Jurkat, Clone E6-1 (cell line): ENCODE results near the gene TRIM15.

ENCODE experiments used
- DNase-seq: peaks from one replicate; pipeline ENCODE4 v3.0.0-alpha.2; 2011; ENCODE audit warnings: low read depth, low spot score
- H3K4me3 ChIP-seq: 2 replicates; pipeline ENCODE4 v1.5.1; 2011; ENCODE audit warnings: mild to moderate bottlenecking, low read length, control low read depth, moderate library complexity

Gene TRIM15

DNA sequence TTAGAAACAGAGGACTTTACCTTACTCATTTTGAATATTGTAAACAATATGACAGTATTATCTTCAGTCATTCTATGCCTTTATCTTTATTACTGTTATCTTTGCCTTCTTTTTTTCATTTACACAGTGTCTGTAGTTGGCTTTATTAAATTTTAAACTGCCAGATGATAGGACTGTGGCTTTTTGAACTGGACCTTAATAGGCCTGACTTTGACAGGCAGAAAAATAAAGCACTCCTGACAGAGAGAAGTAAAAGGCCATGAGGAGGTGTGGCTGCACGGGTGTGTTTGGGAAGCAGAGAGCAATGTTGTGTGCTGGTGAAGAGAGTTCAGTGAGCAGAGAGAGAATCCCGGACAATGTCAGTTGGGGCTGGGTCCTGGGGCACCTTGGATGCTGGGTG lies 19.6 kb upstream of the TRIM15 start:
- no peak for DNase-seq
- no peak overlapping the region for H3K4me3 ChIP-seq

DNA sequence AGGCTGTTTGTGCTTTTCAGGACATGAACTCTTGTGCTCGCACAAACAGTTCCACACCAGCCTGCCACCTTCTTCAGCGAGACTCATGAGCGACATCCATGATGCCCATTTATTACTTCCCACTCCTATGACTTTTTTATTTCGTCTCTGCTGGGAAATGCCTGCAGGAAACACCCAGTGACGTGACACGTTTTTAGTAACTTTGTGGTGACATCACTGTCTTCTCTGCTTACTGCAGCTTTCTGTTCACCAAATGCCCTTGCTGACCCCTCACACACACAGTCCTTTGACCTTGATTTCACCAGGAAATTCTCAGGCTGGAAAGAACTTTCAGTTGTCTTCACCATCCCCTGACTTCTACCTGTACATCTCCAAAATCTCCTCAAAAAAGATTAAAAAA lies 18.5 kb upstream of the TRIM15 start:
- DNase-seq, result no peak
- H3K4me3 ChIP-seq, result no peak overlapping the region

DNA sequence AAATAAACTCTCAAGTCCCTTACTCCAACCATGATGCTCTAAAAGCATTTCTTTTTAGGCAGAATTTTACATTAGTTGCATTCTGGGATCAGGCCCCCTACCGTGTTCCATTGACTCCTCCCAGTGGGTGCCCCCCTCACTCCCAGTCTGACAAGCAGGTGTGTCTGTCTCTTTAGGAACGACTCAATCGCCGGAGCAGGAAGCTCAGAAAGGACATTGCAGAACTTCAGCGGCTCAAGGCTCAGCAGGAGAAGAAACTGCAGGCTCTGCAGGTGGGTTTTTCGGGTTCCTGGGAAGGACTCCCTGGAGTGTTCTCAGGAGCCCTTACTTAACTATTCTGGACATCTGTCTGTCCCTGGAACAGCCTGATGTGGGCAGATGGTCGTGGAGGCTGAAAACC lies 17.5 kb upstream of the TRIM15 start:
- no peak for DNase-seq
- no peak overlapping the region for H3K4me3 ChIP-seq

DNA sequence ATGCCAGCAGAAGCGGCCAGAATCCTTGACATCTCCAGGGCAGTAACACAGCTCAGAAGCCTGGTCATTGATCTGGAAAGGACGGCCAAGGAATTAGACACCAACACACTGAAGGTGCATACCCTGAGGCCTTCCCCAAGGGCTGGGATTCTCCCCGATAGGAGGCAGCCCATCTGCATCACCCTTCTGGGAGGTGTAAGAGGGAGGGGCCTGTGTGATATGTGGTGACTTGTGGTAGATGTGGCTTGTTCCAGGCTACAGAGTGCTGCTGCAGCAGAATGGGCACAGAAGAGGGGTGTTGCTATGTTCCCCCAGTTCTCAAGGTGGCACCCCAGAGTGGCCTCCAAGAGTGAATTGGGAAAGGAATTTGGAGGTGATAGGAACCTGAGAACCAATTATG lies 16.2 kb upstream of the TRIM15 start:
- H3K4me3 ChIP-seq, result no peak overlapping the region
- peak; percentile 33 for DNase-seq

DNA sequence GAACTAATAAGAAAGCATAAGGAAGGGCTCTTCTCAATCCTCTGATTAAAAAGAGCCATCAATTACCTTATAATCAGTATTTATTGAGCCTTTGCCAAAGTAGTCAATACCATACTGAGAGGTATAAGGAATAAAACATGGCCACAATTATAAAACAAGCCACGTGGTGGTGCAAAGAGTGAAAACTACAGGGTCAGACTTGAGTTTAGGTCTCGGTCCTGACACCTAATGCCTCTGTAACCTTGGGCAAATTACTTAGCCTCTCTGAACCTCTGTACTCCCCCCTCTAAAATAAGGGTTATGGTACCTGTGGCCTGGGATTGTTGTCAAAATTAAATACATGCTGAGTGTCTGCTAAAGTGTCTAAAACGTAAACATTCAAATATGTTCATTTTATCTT lies 14.1 kb upstream of the TRIM15 start:
- no peak overlapping the region for H3K4me3 ChIP-seq
- no peak for DNase-seq

DNA sequence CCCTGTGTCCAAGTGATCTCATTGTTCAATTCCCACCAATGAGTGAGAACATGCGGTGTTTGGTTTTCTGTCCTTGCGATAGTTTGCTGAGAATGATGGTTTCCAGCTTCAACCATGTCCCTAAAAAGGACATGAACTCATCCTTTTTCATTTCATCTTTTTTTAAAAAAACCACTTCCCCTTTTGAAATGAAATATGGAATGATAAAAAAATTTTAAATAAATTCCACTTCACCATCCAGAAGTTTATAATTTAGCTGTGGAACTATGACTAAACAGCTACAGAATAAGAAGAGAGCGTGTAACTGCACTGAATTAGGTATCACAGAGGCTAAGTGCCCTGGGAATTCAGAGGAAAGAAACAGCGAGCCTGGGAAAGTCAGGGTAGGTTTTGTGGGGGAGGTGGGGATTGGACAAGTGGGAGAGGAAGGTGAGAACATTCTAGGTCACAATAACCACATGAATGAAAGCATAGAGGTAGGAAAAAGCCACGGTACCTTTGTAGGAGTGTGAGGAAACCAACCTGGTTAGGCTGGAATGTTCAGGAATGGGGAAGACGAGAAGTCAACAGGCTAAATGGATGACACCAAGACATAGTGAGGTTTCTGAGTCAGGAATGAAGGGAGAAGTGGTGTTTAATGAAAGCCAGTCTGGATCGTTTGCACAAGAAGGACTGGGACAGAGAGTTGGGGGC lies 13.3 kb upstream of the TRIM15 start:
- DNase-seq, result no peak
- H3K4me3 ChIP-seq, result no peak overlapping the region

DNA sequence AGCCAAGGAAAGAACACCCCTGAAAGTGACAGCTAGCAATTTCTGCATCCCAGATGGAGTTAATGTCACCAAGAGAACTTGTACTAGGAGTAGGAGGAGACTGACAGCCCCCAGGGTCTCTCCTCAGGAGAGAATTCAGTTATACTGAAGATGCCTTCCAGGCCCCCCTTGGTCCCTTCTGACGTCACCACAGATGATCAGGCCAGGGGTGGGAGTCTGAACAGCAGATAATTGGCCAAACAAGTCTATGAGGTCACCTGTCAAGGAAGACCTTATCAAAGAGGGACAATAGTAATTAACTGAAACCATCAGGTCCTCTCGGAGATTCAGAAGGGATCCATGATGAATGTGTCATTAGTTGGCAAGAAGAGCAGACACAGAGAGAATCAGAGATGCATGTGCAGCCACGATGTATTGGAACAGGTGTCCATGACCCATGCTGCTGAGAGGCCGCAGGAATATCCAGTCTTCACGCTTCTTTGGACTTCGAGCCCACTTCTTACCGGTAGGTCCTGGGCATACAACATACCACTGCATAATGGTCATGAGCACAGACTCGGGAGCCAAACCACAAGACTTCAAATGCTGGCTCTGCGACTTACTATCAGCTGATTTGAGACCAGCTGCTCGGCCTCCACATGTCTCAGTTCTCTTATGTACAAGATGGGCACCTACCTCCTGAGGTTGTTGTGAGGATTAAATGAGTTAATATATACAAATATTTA lies 12.5 kb upstream of the TRIM15 start:
- no peak overlapping the region for H3K4me3 ChIP-seq
- no peak for DNase-seq

DNA sequence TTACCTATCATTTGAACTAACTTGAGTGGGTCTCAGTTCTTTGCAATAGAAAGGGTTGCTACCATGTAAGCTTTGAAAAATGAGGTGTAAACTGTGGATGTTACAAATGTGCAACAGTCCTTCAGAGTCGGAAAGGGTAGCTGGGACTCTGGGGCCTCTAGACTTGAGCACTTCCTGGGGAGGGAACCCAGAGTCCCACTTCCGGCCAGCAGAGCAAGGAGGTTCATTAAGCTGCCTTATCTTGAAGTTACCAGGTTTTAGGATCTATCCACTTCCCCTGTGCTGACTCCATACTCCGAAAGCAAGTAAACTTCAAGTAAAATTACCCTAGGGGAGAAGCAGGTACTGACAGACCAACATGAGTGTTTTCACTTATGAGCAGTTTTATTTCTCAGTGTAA lies 11.8 kb upstream of the TRIM15 start:
- DNase-seq, result peak; percentile 42
- no peak overlapping the region for H3K4me3 ChIP-seq

DNA sequence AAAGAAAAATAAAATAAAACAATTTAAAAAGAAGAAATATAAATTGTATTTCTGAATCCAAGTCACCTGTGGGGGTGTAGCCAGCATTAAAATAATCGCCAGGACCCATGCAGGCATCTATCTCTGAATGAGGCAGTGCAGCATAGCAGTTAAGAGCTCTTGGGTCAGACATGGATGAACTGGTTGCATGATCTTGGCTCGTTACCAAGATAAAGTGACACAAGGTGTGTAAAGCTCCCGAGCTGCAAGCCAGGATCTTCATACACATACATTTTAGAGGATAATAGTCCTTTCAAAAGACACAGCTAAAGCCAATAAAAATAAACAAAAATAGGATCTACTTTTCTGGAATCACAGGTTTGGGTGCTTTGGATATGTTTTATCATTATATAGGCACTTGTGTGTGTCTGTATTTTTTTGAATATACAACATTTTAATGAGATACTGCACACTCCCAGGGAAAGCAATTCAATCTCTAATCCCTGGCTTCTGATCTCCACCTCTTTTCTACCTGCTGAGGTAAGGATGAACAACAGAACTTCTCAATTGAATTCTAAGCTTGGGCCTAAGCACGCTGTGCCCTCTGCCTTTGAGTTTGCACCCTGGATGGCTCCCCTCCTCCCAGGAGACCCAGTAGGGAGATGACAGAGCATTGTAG lies 11.2 kb upstream of the TRIM15 start:
- H3K4me3 ChIP-seq, result no peak overlapping the region
- no peak for DNase-seq

DNA sequence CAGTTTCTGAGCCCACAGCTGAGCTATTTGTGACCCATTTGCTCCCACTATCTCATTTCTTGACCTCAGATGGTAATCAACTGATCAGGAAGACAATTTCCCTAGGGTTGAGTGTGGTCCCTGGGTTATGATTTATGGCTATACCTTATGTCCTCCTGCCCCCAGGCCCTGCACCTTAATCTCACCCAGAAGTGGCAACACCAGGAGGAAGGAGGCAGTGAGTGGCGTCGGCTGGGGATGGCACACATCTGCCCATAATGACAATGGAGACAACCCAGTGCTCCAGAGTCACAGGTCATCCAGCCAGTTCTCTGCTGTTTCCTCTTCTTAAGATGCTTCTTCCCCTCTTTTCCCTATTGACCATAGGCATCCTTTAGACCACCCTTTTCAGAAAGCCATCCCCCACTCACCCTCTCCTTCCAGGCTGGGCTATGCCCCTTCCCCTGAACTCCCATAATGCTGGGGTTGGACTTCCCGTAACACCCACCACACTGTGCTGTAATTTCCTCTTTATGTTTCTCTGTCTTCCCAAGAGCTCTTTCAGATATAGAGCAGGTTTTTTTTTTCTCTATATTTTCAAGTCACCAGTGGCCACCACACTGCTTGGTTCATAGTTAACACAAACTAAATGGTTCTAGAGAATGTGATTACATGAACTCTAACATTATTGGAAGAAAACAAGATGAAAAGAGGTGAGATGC lies 10.3 kb upstream of the TRIM15 start:
- no peak for DNase-seq
- H3K4me3 ChIP-seq, result no peak overlapping the region

DNA sequence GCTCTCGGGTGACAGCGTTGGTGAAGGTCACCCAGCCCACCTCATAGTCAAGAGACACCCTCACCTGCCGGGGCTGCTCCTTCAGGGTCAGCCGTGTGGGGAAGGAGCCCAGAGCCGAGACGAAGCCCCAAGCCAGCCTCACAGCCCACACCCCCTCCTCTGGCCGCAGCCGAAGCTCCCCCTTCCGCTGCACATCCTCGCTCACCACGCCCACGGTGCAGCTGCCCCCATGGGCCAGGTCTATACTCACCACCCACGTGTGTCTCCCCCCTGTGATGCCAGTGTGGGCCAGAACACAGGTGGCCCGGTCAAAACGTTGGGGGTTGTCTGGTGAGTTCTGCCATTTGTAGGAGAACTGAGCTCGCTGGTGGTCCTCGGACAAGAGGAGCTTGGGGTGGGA lies 9.3 kb upstream of the TRIM15 start:
- no peak for DNase-seq
- no peak overlapping the region for H3K4me3 ChIP-seq

DNA sequence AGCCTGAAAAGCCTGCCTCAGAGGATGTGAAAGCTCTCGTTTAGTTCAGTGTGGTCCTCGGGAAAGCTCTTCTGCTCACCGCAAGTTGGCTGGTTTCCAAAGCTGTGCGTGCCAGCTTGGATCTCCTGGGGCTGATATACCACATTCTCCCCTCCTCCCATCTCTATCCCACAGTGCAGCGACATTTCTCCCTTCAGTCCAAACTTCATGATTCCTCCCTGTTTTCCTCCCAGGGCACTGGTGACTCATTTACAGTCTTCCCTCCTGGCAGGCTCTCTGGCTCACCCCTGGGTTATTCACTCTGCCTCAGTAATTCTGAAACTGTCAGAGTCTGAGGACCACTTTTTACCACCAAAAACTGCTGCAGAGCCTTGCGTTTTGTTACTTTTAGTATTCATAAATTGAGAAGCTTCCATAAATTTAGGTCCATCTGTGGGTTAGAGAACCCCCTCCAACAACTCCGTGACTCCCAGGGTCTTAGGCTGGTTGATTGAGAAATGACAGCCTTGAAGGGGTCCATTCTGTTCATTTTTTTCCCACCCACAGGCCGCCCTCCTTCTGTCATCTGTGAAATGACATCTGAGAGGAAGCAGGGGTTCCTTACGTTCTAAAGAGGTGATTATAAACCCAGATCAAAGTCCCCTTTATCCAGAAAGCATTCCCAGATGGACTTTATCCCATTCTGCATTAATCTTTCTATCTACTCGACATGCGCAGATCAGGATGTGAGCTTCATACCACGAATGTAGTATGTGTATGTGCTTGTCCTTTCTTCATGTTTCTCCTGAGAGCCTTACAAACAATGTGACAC lies 8.4 kb upstream of the TRIM15 start:
- no peak for DNase-seq
- H3K4me3 ChIP-seq, result no peak overlapping the region

DNA sequence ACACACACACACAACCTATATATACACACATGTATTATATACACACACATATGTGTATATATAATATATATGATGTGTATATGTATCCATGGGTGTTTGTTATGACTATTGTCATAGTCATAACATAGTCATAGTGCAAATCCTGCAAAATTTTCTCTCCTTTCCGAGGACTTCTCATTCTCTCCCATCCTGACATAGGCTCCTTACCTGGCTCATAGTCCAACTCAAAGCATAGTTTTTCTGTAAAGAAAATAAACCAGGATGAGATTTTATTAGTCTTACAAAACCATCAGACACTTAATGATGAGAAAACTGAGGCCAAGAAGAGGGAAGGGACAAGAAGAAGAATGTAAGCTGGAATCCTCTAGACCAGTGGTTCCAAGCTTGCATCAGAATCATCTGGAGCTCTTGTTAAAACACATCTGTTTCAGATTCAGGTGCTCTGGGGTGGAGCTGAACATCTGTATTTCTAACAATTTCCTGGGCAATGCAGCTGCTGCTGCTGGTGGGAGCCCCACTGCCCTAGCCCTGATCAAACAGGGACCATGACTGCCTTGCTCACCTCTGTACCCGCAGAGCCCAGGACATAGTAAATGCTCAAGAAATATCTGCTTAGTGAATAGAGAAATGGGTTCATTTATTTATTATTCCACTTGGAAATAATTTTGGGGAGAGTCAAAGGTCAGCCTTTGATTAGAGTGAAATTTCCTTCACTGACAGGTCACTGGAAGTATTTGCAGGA lies 7.7 kb upstream of the TRIM15 start:
- H3K4me3 ChIP-seq, result no peak overlapping the region
- no peak for DNase-seq

DNA sequence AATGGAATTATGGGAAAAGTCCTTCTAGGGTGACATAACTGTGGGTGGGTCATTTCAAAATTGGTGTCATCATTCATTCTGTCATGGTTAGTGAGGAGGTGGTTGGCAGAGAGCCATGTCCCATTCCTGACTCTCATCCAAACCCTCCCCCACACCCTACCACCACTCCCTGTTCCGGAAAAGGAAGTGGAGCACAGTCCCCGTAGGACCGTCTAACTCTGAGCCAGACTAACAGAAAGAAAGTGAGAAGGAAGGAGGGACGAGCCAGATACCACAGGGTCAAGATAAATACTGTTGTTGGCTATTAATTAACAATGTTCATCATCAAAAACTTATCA lies 7.1 kb upstream of the TRIM15 start:
- no peak for DNase-seq
- H3K4me3 ChIP-seq, result no peak overlapping the region

DNA sequence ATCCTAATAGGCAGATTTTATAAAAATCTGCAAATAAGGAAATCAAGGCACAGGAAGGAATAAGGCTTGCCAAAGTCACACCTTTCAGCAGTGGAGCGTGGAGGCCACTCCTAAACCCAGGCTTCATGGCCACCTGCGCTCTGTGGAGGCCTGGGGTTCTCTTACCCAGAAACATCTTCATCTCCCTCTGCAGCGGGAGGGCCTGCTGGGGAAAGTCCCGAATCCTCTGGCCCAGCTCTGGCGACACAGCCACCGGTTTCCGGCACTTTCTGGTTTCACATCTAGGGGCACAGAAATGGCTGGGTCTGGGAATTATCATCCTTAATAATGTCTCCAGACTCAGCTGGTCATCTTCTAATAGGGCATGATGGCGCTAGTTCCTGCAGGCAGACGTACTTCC lies 6.6 kb upstream of the TRIM15 start:
- DNase-seq, result no peak
- H3K4me3 ChIP-seq, result no peak overlapping the region

DNA sequence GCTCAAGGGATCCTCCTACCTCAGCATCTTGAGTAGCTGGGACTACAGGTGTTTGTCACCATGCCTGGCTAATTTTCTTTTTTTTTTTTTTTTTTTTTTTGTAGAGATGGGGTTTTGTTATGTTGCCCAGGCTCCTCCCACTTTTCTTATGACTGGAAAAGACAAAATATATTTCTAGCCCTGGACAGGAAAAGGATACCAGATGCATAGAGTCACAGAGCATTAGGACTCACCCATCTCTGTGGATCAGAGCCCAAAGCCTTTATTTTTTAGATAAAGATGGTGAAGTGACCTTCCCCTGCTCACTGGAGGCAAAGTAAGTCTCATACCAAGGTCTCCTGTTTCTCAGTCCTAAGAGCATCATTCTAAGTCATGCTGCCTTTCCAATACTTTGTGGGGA lies 5.8 kb upstream of the TRIM15 start:
- H3K4me3 ChIP-seq, result no peak overlapping the region
- DNase-seq, result no peak

DNA sequence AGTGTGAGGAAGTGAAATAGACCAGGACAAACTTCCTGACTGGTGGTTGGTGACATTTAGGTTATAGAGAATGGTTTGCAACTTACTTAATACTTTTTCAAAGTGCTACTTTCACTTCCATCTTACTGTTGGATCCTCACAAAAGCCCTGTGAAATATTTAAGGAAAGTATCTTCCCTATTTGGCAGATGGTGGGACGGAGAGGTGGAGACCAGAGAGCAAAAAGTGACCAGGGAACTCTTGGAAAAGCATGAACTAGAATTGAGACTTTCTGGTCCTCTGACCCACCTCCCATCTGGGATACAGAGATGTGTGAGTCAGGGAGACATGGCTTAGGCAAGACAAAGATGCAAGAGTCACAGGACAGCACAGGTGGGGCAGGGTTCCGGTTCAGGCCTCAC lies 5.3 kb upstream of the TRIM15 start:
- DNase-seq, result no peak
- no peak overlapping the region for H3K4me3 ChIP-seq

DNA sequence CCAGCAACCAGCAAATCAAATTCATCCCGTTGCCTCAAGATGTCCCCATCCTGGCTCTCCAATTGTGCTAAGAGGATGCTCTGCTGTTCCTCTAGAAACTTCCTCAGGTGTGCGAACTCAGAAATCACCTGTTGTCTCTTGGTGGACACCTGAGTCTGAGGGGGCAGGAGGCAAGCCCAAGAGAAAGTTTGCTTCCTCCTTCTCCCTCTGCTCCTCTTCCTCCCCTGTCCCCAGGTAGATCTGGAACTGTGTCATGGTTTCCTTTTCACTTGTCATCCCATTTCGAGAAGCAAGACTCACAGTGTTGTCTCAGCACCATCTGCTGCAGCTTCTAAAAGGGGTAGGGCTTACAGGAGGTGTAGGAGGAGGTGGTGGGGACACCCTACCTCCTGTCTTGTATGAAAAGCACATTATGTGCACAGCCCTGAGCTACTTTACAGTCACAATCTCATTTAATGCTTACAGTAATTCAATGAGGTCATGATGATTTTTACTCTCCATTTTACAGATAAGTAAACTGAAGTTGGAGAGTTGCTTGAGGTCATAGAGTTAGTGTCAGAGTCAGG lies 4.8 kb upstream of the TRIM15 start:
- no peak for DNase-seq
- no peak overlapping the region for H3K4me3 ChIP-seq
